Measurements from ENCODE around the gene NRP2. TPM values are rescaled to one million over a fixed set of nuclear protein-coding genes. Genes with fewer than 3 reads are reported as not detected.

The NRP2 gene
- total RNA-seq, 1 experiment from 2014 or later: 1.2 TPM

DNA sequence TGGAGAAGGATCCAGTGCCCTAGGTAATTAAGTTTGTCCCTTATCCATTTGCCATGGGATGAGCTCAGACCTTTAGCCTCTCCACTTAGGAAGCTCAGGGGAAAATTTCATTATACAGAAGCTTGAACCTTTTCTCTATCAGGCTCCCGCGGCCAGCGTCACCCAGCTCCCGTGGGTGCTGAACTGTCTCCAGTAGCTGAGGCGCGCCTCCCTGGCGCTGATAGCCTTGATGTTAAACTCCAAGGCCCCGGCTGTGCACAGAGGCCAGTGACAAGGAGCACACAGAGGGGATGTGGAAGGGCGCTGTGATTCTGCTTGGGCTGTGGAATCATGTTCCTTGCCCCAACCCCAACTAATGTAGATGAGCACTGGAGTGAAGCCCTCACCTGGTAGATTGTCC, 50.8 kb downstream of the NRP2 start:
- CTCF ChIA-PET: no interaction called here
- H3K27me3 ChIP-seq (ENCODE audit: insufficient read depth, low read length): no peaks in the 10 kb centered on the region
- no peak overlapping the region for H3K4me2 ChIP-seq (ENCODE audit: low read length)
- no peaks in the 10 kb centered on the region for H3K9me2 ChIP-seq (ENCODE audit: insufficient read depth)
- DNase-seq (ENCODE audit: low read depth, low spot score) (no peak), ATAC-seq (no peak)
- intact Hi-C loops (cut with micrococcal nuclease): no loop called here
- H3K4me3 ChIP-seq (replicated peaks in 1 of 2; ENCODE audit: low read depth in 1 of 2, low read length in 2 of 2): no peak overlapping the region
- H3K4me1 ChIP-seq (ENCODE audit: control insufficient read depth in 1 of 2, insufficient read depth in 2 of 2, low read length in 2 of 2): peaks cover 4 to 7% of the 10 kb centered on the region in 2 experiments; a peak in 2 of 4 replicates
- POLR2A ChIA-PET: no interaction called here
- no peak for TF ChIP-seq TCF7L2 (IDR thresholded peaks at IDR 0.05; ENCODE audit: borderline replicate concordance, extremely low read depth, insufficient read depth, insufficient read length)
- no peak for TF ChIP-seq EZH2phosphoT487 (IDR thresholded peaks at IDR 0.05; ENCODE audit: borderline replicate concordance)
- TF ChIP-seq SIN3A (IDR thresholded peaks at IDR 0.05; ENCODE audit: low read depth): no peak
- TF ChIP-seq, protein P1, sequence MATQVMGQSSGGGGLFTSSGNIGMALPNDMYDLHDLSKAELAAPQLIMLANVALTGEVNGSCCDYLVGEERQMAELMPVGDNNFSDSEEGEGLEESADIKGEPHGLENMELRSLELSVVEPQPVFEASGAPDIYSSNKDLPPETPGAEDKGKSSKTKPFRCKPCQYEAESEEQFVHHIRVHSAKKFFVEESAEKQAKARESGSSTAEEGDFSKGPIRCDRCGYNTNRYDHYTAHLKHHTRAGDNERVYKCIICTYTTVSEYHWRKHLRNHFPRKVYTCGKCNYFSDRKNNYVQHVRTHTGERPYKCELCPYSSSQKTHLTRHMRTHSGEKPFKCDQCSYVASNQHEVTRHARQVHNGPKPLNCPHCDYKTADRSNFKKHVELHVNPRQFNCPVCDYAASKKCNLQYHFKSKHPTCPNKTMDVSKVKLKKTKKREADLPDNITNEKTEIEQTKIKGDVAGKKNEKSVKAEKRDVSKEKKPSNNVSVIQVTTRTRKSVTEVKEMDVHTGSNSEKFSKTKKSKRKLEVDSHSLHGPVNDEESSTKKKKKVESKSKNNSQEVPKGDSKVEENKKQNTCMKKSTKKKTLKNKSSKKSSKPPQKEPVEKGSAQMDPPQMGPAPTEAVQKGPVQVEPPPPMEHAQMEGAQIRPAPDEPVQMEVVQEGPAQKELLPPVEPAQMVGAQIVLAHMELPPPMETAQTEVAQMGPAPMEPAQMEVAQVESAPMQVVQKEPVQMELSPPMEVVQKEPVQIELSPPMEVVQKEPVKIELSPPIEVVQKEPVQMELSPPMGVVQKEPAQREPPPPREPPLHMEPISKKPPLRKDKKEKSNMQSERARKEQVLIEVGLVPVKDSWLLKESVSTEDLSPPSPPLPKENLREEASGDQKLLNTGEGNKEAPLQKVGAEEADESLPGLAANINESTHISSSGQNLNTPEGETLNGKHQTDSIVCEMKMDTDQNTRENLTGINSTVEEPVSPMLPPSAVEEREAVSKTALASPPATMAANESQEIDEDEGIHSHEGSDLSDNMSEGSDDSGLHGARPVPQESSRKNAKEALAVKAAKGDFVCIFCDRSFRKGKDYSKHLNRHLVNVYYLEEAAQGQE (IDR thresholded peaks at IDR 0.05; ENCODE audit: low read depth): no peak
- TF ChIP-seq ELF1 (IDR thresholded peaks at IDR 0.05; ENCODE audit: borderline replicate concordance, low read depth): no peak
- no peak for TF ChIP-seq ZFX (IDR thresholded peaks at IDR 0.05)
- no peak for TF ChIP-seq CEBPB (IDR thresholded peaks at IDR 0.05; ENCODE audit: low read depth)
- TF ChIP-seq, protein P2, sequence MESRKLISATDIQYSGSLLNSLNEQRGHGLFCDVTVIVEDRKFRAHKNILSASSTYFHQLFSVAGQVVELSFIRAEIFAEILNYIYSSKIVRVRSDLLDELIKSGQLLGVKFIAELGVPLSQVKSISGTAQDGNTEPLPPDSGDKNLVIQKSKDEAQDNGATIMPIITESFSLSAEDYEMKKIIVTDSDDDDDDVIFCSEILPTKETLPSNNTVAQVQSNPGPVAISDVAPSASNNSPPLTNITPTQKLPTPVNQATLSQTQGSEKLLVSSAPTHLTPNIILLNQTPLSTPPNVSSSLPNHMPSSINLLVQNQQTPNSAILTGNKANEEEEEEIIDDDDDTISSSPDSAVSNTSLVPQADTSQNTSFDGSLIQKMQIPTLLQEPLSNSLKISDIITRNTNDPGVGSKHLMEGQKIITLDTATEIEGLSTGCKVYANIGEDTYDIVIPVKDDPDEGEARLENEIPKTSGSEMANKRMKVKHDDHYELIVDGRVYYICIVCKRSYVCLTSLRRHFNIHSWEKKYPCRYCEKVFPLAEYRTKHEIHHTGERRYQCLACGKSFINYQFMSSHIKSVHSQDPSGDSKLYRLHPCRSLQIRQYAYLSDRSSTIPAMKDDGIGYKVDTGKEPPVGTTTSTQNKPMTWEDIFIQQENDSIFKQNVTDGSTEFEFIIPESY (IDR thresholded peaks at IDR 0.05; ENCODE audit: extremely low read depth, insufficient replicate concordance, low read length): no peak
- TF ChIP-seq, protein P3, sequence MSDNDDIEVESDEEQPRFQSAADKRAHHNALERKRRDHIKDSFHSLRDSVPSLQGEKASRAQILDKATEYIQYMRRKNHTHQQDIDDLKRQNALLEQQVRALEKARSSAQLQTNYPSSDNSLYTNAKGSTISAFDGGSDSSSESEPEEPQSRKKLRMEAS (IDR thresholded peaks at IDR 0.05): no peak
- no peak for TF ChIP-seq ZNF274 (IDR thresholded peaks at IDR 0.05; ENCODE audit: low read depth, low read length)
- TF ChIP-seq SP1 (IDR thresholded peaks at IDR 0.05; ENCODE audit: low read depth): no peak
- TF ChIP-seq, protein P4, sequence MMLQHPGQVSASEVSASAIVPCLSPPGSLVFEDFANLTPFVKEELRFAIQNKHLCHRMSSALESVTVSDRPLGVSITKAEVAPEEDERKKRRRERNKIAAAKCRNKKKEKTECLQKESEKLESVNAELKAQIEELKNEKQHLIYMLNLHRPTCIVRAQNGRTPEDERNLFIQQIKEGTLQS (IDR thresholded peaks at IDR 0.05): no peak
- TF ChIP-seq POLR2AphosphoS5 (IDR thresholded peaks at IDR 0.05; ENCODE audit: low read depth, low read length): no peak
- no peak for TF ChIP-seq SRF (IDR thresholded peaks at IDR 0.05; ENCODE audit: low read depth)
- TF ChIP-seq RAD21 (IDR thresholded peaks at IDR 0.05; ENCODE audit: low read depth): no peak
- TF ChIP-seq YY1 (IDR thresholded peaks at IDR 0.05; ENCODE audit: extremely low read depth, insufficient replicate concordance, low read depth, low read length): no peak
- no peaks in the 10 kb centered on the region for H4K20me1 ChIP-seq (ENCODE audit: insufficient read depth)
- no peaks in the 10 kb centered on the region for H3K36me3 ChIP-seq (ENCODE audit: control insufficient read depth in 1 of 2, insufficient read depth in 2 of 2, low read length in 2 of 2)
- no peak overlapping the region for H2AFZ ChIP-seq (ENCODE audit: low read depth, low read length, poor library complexity, severe bottlenecking)
- H3K9me3 ChIP-seq (ENCODE audit: control insufficient read depth in 1 of 2, insufficient read depth in 1 of 2, low read depth in 1 of 2, low read length in 2 of 2): no peaks in the 10 kb centered on the region
- no peak overlapping the region for H3K27ac ChIP-seq (ENCODE audit: low read depth, low read length)
- H3K9ac ChIP-seq (ENCODE audit: low read length): no peak overlapping the region
- RAD21 ChIA-PET (ENCODE audit: low non-redundant PET in 1 of 2, low total read pairs in 2 of 2, uncharacterized antibody in 2 of 2, unreplicated experiment in 2 of 2): no interaction called here
- no peaks in the 10 kb centered on the region for H3K79me2 ChIP-seq (ENCODE audit: insufficient read depth, low read length)
- BruUV-seq (replicated peaks): no TSS peak

All from HCT116 (cell line).